HepG2 (cell line): ENCODE results near the gene SLC18A3. TPM values are rescaled to one million over a fixed set of nuclear protein-coding genes. Genes with fewer than 3 reads are reported as not detected.

Source experiments
- ATAC-seq: fragments of 200-7000 bp; cut with Tn5 transposase; 3 replicates; pipeline ENCODE4 v1.9.1; 2020; ENCODE audit warnings: mild to moderate bottlenecking, moderate library complexity
- BruUV-seq: library from RNA; stranded (reverse); fragments of 400-500 nt; replicated peaks from 2 replicates; lab custom pipeline; 2021; lab: Mats Ljungman, UMichigan
- CTCF ChIA-PET: fragments of 300-600 bp; formaldehyde crosslinking; extraction: SDS; loops from one replicate; lab custom pipeline; 2021; ENCODE audit warnings: low total read pairs, inconsistent platforms, low intra/inter-chr PET ratio; lab: Yijun Ruan, JAX
- POLR2A ChIA-PET: fragments of 350-600 bp; sonication (Branson Sonifier 250); formaldehyde crosslinking; loops from one replicate; lab custom pipeline; 2020; ENCODE audit warnings: antibody characterized with exemption, inconsistent platforms; lab: Yijun Ruan, JAX
- DNase-seq: peaks from one replicate; pipeline ENCODE4 v3.0.0-alpha.2; 2015; ENCODE audit warnings: low spot score
- FAIRE-seq: peaks from 3 replicates; lab custom pipeline; 2011; peaks lifted over from hg19 to GRCh38; lab: Jason Lieb, UNC
- H2AFZ ChIP-seq: one replicate; pipeline ENCODE4 v1.6.1; 2011; ENCODE audit warnings: low read length, inconsistent platforms
- H3K27ac ChIP-seq: fragments of 300-600 bp; 3 replicates; pipeline ENCODE4 v1.8.0; 2011; ENCODE audit warnings: mixed run types, mild to moderate bottlenecking, mixed read lengths, low read length, inconsistent platforms; ENCODE audit not compliant: insufficient read depth; ENCODE audit errors: extremely low read length
- H3K27me3 ChIP-seq, 2 experiments: fragments of 200-600 bp in 1 of 2; 2 replicates in 1 of 2; 3 replicates in 1 of 2; pipeline versions ENCODE4 v1.6.0 to v1.8.0; 2011; ENCODE audit warnings: low read length in 2 of 2, mild to moderate bottlenecking in 2 of 2, moderate library complexity in 2 of 2, inconsistent platforms in 1 of 2; ENCODE audit not compliant: insufficient read depth in 2 of 2, control insufficient read depth in 1 of 2
- H3K36me3 ChIP-seq, 2 experiments: fragments of 200-600 bp in 1 of 2; replicated peaks in 1 of 2; 2 replicates in 1 of 2; 3 replicates in 1 of 2; pipeline versions ENCODE4 v1.5.1 to v1.8.0; 2011; ENCODE audit warnings: low read length in 2 of 2, inconsistent platforms in 1 of 2; ENCODE audit not compliant: insufficient read depth in 2 of 2, control insufficient read depth in 1 of 2
- H3K4me1 ChIP-seq: 2 replicates; pipeline ENCODE4 v1.5.1; 2012; ENCODE audit warnings: low read length, inconsistent platforms; ENCODE audit not compliant: insufficient read depth
- H3K4me2 ChIP-seq: 2 replicates; pipeline ENCODE4 v1.6.0; 2011; ENCODE audit warnings: low read depth, low read length, inconsistent platforms
- H3K4me3 ChIP-seq, 3 experiments: fragments of 200-600 bp in 1 of 3; sonication (generic), shearing (Covaris generic) in 1 of 3; replicated peaks in 1 of 3; 2 replicates each; pipeline ENCODE4 v1.5.1; 2011 to 2016; ENCODE audit warnings: low read length in 3 of 3, inconsistent platforms in 2 of 3, low read depth in 2 of 3, mild to moderate bottlenecking in 2 of 3, control low read depth in 1 of 3, mixed read lengths in 1 of 3; ENCODE audit not compliant: insufficient read depth in 1 of 3
- H3K79me2 ChIP-seq: one replicate; pipeline ENCODE4 v1.6.1; 2011; ENCODE audit warnings: low read length, inconsistent platforms; ENCODE audit not compliant: insufficient read depth
- H3K9ac ChIP-seq: 2 replicates; pipeline ENCODE4 v1.6.0; 2011; ENCODE audit warnings: mild to moderate bottlenecking, low read depth, low read length, inconsistent platforms; ENCODE audit not compliant: insufficient read depth
- H3K9me3 ChIP-seq: 2 replicates; pipeline ENCODE4 v1.5.1; 2012; ENCODE audit warnings: mild to moderate bottlenecking, low read length
- H4K20me1 ChIP-seq: 2 replicates; pipeline ENCODE4 v1.6.0; 2011; ENCODE audit warnings: inconsistent platforms, mild to moderate bottlenecking, low read length, moderate library complexity; ENCODE audit not compliant: insufficient read depth
- DBP ChIP-seq: sonication (generic); formaldehyde crosslinking; IDR thresholded peaks from 2 replicates; pipeline ENCODE4 v1.4.0; 2020; ENCODE audit warnings: missing genetic modification reagents; ENCODE audit errors: not compliant biosample characterization
- GABPA ChIP-seq, 2 experiments: IDR thresholded peaks; 2 replicates each; pipeline ENCODE4 v1.6.1; 2011 to 2016; ENCODE audit warnings: low read depth in 2 of 2, low read length in 1 of 2, missing biosample characterization in 1 of 2, missing genetic modification characterization in 1 of 2
- HOXD1 ChIP-seq: sonication (generic); formaldehyde crosslinking; IDR thresholded peaks from 2 replicates; pipeline ENCODE4 v1.5.0; 2020; ENCODE audit warnings: missing genetic modification reagents
- IRF9 ChIP-seq: sonication (generic); formaldehyde crosslinking; IDR thresholded peaks from 2 replicates; pipeline ENCODE4 v1.8.0; 2022; ENCODE audit warnings: missing genetic modification reagents, mild to moderate bottlenecking, borderline replicate concordance
- NFAT5 ChIP-seq: sonication (generic); formaldehyde crosslinking; IDR thresholded peaks from 2 replicates; pipeline ENCODE4 v1.4.0; 2020; ENCODE audit warnings: missing genetic modification reagents
- PPARG ChIP-seq: conservative IDR thresholded peaks from 2 replicates; pipeline ENCODE4 v1.6.1; 2016; ENCODE audit warnings: missing biosample characterization, missing genetic modification reagents
- RORA ChIP-seq: sonication (generic); formaldehyde crosslinking; IDR thresholded peaks from 2 replicates; pipeline ENCODE4 v1.5.0; 2020; ENCODE audit warnings: mild to moderate bottlenecking, missing genetic modification reagents, moderate library complexity
- THAP11 ChIP-seq: IDR thresholded peaks from 2 replicates; pipeline ENCODE4 v1.6.1; 2016; ENCODE audit warnings: missing biosample characterization, missing genetic modification reagents
- TRAFD1 ChIP-seq: sonication (generic); formaldehyde crosslinking; IDR thresholded peaks from 2 replicates; pipeline ENCODE4 v1.5.1; 2020; ENCODE audit warnings: missing genetic modification reagents, mild to moderate bottlenecking, borderline replicate concordance
- ZFP1 ChIP-seq: IDR thresholded peaks from 2 replicates; pipeline ENCODE4 v1.6.1; 2016
- ZNF24 ChIP-seq: fragments of 450-650 bp; IDR thresholded peaks from 2 replicates; pipeline ENCODE4 v1.6.1; 2017; ENCODE audit warnings: antibody characterized with exemption, mild to moderate bottlenecking
- ZNF260 ChIP-seq: sonication (generic); formaldehyde crosslinking; IDR thresholded peaks from 2 replicates; pipeline ENCODE4 v1.4.0; 2020; ENCODE audit warnings: missing genetic modification reagents, low read depth, mild to moderate bottlenecking, borderline replicate concordance
- ZNF280B ChIP-seq: sonication (generic); formaldehyde crosslinking; IDR thresholded peaks from 2 replicates; pipeline ENCODE4 v1.5.0; 2020; ENCODE audit warnings: missing genetic modification reagents, mild to moderate bottlenecking, borderline replicate concordance
- WGBS: methylation state at CpG from one replicate; pipeline ENCODE4 v1.1.6; 2017; ENCODE audit warnings: low lambda C conversion rate; 5-methylcytosine and 5-hydroxymethylcytosine counted together
- in situ Hi-C: cut with HindIII; loops from 2 replicates; pipeline ENCODE4 v1.10.0; 2017; ENCODE audit warnings: low pct_unique_long_range_greater_than_20kb; ENCODE audit not compliant: extremely low pct_ligation_motif_present
- intact Hi-C: fragments of 100-400 bp; cut with micrococcal nuclease; formaldehyde crosslinking; loops from one replicate; pipeline ENCODE4 v1.10.0; 2022; ENCODE audit not compliant: unreplicated experiment
- polyA plus RNA-seq, 8 experiments: library from polyadenylated mRNA; depleted of rRNA in 3 of 8; stranded (reverse) in 7 of 8; unstranded in 1 of 8; fragments of >200 nt; fragmentation: Illumina TruSeq in 4 of 8; extraction: Trizol in 4 of 8; gene quantifications; 2 replicates each; pipeline versions ENCODE4 v1.2.1 to v1.2.3, GENCODE V29; 2011 to 2016; ENCODE audit warnings: low read depth in 4 of 8, missing spikeins in 1 of 8, mixed read lengths in 1 of 8; ENCODE audit not compliant: insufficient read depth in 1 of 8
- total RNA-seq, 5 experiments: library from RNA; depleted of rRNA; stranded (reverse); fragments of >200 nt; fragmentation: Illumina TruSeq; extraction: Trizol; gene quantifications; 2 replicates each; pipeline ENCODE4 v1.2.3, GENCODE V29; 2016; ENCODE audit warnings: low read depth in 1 of 5

Gene SLC18A3
- total and polyA plus RNA-seq, 2 of the 13 experiments (the other 11 are each of a cell fraction or from before 2014, with no cell fraction given) = not detected

- WGBS = 20% methylated on average over 3 of the region's 4 CpGs
- BruUV-seq = no TSS peak
- ATAC-seq = no peak
- no peaks in the 10 kb centered on the region for H3K79me2 ChIP-seq
- no peak overlapping the region for H3K4me2 ChIP-seq
- H4K20me1 ChIP-seq = no peaks in the 10 kb centered on the region
- H3K27me3 ChIP-seq = peaks cover 0 to 13% of the 10 kb centered on the region in 2 experiments; a peak in 2 of 5 replicates
- H3K36me3 ChIP-seq = no peaks in the 10 kb centered on the region
- intact Hi-C loops = loop anchor here (2.0 to 5.0 kb wide), 3 partner anchors 168 to 631 kb away; partner anchors contain the start of gene OGDHL
- H3K9ac ChIP-seq = no peak overlapping the region
- H2AFZ ChIP-seq = no peak overlapping the region
- no peak for TF ChIP-seq ZFP1 (CRISPR knock-in tag)
- TF ChIP-seq TRAFD1 (CRISPR knock-in tag) = no peak
- no peak for TF ChIP-seq ZNF24
- no peak for TF ChIP-seq RORA
- TF ChIP-seq HOXD1 (CRISPR knock-in tag) = no peak
- no peak for TF ChIP-seq NFAT5 (CRISPR knock-in tag)
- no peak for TF ChIP-seq ZNF280B
- no peak for TF ChIP-seq GABPA (IDR thresholded peaks at IDR 0.05; ENCODE audit: low read depth, low read length)
- no peak for TF ChIP-seq GABPA (CRISPR knock-in tag; IDR thresholded peaks at IDR 0.05; ENCODE audit: low read depth)
- no peak for TF ChIP-seq ZNF260 (CRISPR knock-in tag)
- no peak for TF ChIP-seq THAP11 (CRISPR knock-in tag)
- TF ChIP-seq IRF9 (CRISPR knock-in tag) = no peak
- TF ChIP-seq PPARG (CRISPR knock-in tag) = no peak
- no peak for TF ChIP-seq DBP (CRISPR knock-in tag)
- POLR2A ChIA-PET = no interaction called here
- no peak overlapping the region for H3K4me3 ChIP-seq
- in situ Hi-C loops = loop anchor here (10.0 to 25.0 kb wide), 2 partner anchors 171 to 618 kb away; partner anchors contain the start of gene OGDHL
- no peak for FAIRE-seq
- no peak overlapping the region for H3K27ac ChIP-seq
- no peak for DNase-seq
- CTCF ChIA-PET = interaction anchor here (2.4 kb wide), 1 partner anchor 630 kb away, joined by 7 read pairs; no protein-coding TSS in a partner anchor
- H3K4me1 ChIP-seq = peaks cover 12% of the 10 kb centered on the region; the same call in 1 of the 2 replicates
- H3K9me3 ChIP-seq = no peaks in the 10 kb centered on the region
These were observed 16.1 kb upstream of the SLC18A3 start for GRCh38 chr10:49593998-49594397.
